B cell (primary cell): ENCODE data around the gene RELB.

Source experiments
- CTCF ChIP-seq: fragments of 200-600 bp; IDR thresholded peaks from one replicate; pipeline ENCODE4 v1.8.0; 2022; ENCODE audit warnings: antibody characterized with exemption, mild to moderate bottlenecking
- EZH2 ChIP-seq: IDR thresholded peaks from 2 replicates; pipeline ENCODE4 v1.6.1; 2012; ENCODE audit warnings: borderline replicate concordance, low read depth, mild to moderate bottlenecking, moderate library complexity, low read length; ENCODE audit not compliant: insufficient read depth, poor library complexity, severe bottlenecking

DNA sequence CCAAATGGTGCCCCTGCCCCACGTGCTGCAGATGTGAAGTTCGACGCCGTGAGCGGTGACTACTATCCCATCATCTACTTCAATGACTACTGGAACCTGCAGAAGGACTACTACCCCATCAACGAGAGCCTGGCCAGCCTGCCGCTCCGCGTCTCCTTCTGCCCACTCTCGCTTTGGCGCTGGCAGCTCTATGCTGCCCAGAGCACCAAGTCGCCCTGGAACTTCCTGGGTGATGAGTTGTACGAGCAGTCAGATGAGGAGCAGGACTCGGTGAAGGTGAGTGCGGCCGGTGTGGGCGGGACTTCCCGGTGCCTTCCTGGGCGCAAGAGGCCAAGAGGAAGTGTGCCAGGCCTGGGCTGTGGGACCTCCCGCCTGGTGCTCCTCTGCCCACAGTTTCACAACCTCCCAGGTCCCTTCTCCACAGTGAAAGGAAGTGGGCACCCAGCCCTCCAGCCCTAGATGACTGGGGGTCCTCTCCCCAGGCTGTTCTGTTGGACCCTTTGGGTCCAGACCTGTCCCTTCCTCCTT is 14.1 kb upstream of the RELB start:
- TF ChIP-seq CTCF (no peak), EZH2 (no peak)
